ENCODE results near the gene RAB26.

Gene RAB26

GRCh38 chr16:2181952-2182351 is 33.5 kb downstream of the RAB26 start:
- DNase-seq = no peak

GRCh38 chr16:2183671-2184070 is 35.2 kb downstream of the RAB26 start:
- no peak for DNase-seq

GRCh38 chr16:2184346-2184745 is 35.9 kb downstream of the RAB26 start:
- no peak for DNase-seq

GRCh38 chr16:2184962-2185361 is 36.5 kb downstream of the RAB26 start:
- no peak for DNase-seq

- no peak for DNase-seq
These were observed 37.6 kb downstream of the RAB26 start for GRCh38 chr16:2186064-2186463.

GRCh38 chr16:2186505-2186904 is 38.1 kb downstream of the RAB26 start:
- no peak for DNase-seq

- no peak for DNase-seq
These were observed 38.8 kb downstream of the RAB26 start for GRCh38 chr16:2187212-2187611.

GRCh38 chr16:2188395-2188794 is 40.0 kb downstream of the RAB26 start:
- no peak for DNase-seq

GRCh38 chr16:2189252-2189893 is 40.9 kb downstream of the RAB26 start:
- no peak for DNase-seq

- no peak for DNase-seq
These were observed 41.7 kb downstream of the RAB26 start for GRCh38 chr16:2190002-2190658.

- no peak for DNase-seq
These were observed 42.4 kb downstream of the RAB26 start for GRCh38 chr16:2190659-2191445.

- no peak for DNase-seq
These were observed 43.0 kb downstream of the RAB26 start for GRCh38 chr16:2191446-2191706.

GRCh38 chr16:2194166-2194834 is 45.9 kb downstream of the RAB26 start:
- DNase-seq = no peak

GRCh38 chr16:2194852-2195321 is 46.5 kb downstream of the RAB26 start:
- DNase-seq = peak; percentile 30

- no peak for DNase-seq
These were observed 47.1 kb downstream of the RAB26 start for GRCh38 chr16:2195322-2196161.

- no peak for DNase-seq
These were observed 47.9 kb downstream of the RAB26 start, which contains the start of gene CASKIN1 for GRCh38 chr16:2196162-2196980. Gene CASKIN1, minus strand, starts transcription at chr16:2196605. Its CDS starts 173 bp downstream, at chr16:2196432.

GRCh38 chr16:2196981-2197511 is 48.6 kb downstream of the RAB26 start:
- DNase-seq = no peak

GRCh38 chr16:2197765-2198164 is 49.3 kb downstream of the RAB26 start:
- DNase-seq = no peak

GRCh38 chr16:2198283-2198682 is 49.9 kb downstream of the RAB26 start:
- DNase-seq = no peak

- no peak for DNase-seq
These were observed 50.7 kb downstream of the RAB26 start for GRCh38 chr16:2199095-2199494.

GRCh38 chr16:2199621-2200139 is 51.3 kb downstream of the RAB26 start:
- DNase-seq = no peak

All from kidney glomerular epithelial cell (primary cell).